Breast epithelium (tissue), 3 donors: ENCODE measurements around the gene EP400.

Source experiments
- CTCF ChIP-seq, 3 donors: fragments of 450-650 bp; IDR thresholded peaks; one replicate each; pipeline ENCODE4 v1.5.1; 2016 to 2017; ENCODE audit warnings: antibody characterized with exemption in 3 of 3, mild to moderate bottlenecking in 3 of 3, moderate library complexity in 3 of 3
- POLR2A ChIP-seq: fragments of 450-650 bp; IDR thresholded peaks from one replicate; pipeline ENCODE4 v1.6.1; 2016; ENCODE audit warnings: antibody characterized with exemption, mild to moderate bottlenecking, moderate library complexity
- POLR2AphosphoS5 ChIP-seq, 3 donors: sonication (generic); formaldehyde crosslinking; IDR thresholded peaks; one replicate each; pipeline ENCODE4 v1.6.1; 2017; ENCODE audit warnings: antibody characterized with exemption in 3 of 3

- TF ChIP-seq CTCF (IDR thresholded peaks at IDR 0.05) (no peak), POLR2A (no peak), POLR2AphosphoS5 (IDR thresholded peaks at IDR 0.05) (no peak)
Measured at GRCh38 chr12:132066345-132066685, 116.6 kb downstream of the EP400 start.
